Measurements from ENCODE around the gene RAMACL.

The RAMACL gene

DNA sequence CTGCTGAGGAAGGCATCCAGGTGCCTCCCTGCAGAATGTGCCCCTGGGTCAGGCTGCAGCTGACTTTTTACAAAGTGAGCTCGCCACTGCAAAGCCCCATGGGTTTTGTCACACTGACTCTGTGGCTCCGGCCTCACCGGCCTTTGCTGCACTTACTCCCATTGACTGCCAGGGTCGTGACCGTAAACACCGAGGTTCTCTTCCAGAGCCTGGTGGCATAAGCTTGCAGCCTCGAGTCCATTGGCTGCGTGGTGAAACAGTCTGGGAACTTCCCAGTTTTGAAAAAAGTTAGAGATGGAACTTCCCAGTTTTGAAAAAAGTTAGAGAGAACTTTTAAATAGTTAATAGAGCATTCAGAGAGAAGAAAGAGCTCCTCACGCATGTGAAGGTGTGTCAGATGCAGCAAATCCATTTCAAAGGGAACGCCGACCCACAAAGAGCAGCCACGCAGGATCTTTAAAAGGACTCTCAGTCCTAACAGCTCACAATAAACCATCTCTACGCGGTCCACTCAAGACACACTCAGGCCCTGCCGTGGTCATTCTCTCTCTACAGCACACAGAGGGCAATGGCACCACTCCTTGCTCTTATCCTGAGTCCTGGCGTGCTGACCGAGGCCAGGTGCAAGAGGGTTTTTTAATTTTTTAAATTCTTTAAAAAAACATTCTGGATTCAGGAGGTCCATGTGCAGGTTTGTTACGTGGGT lies 12.8 kb downstream of the RAMACL start:
- DNase-seq: no peak

DNA sequence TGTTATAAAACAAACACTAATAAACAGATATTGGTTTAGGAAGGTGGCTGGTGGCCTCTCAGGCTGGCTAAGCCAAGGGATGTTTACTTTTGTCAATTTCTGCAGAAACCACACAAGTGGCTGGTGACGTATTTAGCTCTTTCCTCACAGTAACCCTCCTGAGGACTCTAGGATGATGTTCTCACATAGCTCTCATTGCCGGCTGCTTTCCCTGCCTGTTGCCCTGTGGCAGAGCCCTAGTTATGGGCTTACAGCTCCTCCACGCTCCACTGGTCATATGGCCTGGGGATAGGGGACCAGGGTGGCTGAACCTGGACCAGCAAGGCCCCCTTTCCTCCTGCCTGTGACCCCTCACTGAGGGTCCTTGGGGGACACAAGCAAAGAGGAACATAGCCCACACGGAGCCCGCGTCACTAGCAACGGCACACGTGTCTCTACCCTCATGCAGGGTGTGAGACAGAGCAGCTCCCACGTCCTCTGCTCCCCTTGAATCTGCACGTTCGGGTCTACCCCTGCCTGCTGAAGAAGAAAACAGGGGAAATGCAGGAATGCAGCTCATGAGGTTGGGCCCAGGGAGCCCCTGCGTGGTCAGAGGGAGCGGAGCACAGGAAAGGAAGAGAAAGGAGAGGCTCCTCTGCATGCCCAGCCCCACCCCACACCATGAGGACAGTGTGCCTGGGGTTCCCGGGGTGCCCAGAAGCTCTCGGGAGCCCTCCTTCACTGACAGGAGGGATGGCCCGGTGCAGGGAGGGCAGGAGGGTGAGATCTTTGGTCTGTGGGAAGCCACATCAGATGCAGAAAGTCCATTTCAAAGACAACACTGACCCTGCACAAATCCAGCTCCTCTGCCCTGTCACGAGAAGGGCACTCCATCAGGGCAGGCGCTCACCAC lies 13.9 kb downstream of the RAMACL start:
- peak; percentile 23 for DNase-seq

DNA sequence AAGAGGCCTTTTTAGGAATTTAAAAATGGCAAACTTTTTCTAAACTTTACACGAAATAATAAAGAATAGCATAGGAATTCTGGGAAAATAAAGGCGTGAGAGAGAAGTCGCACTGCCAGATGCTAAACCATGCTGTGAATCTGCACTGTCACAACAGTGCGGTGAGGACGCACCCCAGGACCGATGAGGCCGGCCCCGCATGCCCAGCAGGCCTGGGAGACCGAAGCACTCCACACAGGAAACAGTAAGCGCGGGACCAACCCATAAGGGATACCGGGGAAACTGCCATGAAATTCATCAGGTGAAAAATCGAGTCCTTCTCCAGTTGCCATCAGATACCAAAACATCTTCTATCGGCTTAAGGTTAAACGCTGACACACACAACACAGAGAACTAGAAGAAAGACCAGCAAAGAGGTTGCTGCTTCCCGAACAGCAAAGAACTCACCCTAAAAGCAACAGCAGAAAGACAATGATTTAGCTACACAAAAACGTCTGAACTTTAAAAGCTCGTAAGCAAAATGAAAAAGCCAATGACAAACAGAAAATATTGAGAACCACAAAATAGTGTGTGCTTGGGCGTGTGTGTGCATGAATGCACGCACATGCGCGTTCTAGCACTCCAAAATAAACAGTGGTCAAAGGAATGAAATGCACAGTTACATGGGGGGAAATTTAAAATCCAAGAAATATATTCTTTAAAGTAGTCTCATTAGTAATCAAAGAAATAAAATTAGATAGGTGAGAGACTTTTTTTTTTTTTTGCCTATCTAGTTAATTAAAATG lies 15.4 kb downstream of the RAMACL start:
- no peak for DNase-seq

DNA sequence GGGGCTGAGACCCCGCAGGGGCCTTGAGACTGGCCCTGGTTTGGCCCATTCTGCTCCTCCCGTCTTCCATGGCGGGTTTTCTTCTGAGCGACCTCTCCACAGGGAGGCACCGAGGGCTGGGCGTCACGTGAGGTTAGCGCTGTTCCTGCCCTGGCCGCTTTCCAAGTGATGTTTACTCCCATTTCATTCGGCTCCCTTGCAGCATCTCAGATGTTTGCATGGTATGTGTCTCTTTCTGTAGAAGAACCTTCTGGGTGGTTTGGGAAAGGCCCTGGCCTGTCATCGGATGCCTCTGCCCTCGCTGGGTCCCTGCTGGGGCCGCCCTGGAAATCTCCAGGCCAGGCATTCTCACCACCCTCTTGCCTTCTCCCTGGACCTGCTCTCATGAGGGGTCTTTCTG lies 17.3 kb downstream of the RAMACL start:
- no peak for DNase-seq

DNA sequence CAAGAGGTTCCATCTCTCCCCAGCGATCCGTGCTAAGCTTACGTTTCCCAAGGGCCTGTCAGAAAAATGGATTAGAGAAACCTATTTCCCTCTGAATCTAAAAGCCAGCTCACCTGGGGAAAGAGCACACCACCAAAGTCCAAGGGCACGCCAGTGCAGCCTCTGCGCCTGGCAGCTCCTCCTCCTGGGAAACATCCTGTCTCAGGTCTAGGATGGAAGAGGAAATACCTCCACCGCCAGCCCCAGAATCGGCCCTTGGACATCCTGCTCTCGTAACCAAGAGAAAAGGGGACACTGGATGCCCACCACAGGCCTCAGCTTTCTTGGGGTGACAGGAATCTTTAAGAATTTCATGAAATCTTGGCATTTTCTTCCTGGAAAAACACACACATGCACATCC lies 18.7 kb downstream of the RAMACL start:
- no peak for DNase-seq

DNA sequence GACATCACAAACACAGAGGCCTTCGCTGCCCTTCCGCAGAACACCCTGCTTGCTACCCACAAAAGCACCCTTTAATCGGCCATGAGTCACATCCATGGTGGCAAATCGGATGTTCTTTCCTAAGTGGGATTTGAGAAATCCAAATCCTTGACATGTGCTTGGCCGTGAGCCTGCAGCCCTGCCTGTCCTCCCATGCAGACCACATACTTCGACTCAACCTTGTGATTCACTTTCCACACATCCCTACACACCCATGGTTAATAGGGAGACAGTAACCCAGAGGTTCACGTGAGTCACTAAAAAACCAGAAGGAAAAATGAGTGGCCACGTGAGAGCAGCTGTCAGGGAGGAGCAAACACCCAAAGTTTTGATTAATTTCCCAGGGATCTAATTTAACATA lies 19.4 kb downstream of the RAMACL start:
- peak; percentile 97 for DNase-seq

DNA sequence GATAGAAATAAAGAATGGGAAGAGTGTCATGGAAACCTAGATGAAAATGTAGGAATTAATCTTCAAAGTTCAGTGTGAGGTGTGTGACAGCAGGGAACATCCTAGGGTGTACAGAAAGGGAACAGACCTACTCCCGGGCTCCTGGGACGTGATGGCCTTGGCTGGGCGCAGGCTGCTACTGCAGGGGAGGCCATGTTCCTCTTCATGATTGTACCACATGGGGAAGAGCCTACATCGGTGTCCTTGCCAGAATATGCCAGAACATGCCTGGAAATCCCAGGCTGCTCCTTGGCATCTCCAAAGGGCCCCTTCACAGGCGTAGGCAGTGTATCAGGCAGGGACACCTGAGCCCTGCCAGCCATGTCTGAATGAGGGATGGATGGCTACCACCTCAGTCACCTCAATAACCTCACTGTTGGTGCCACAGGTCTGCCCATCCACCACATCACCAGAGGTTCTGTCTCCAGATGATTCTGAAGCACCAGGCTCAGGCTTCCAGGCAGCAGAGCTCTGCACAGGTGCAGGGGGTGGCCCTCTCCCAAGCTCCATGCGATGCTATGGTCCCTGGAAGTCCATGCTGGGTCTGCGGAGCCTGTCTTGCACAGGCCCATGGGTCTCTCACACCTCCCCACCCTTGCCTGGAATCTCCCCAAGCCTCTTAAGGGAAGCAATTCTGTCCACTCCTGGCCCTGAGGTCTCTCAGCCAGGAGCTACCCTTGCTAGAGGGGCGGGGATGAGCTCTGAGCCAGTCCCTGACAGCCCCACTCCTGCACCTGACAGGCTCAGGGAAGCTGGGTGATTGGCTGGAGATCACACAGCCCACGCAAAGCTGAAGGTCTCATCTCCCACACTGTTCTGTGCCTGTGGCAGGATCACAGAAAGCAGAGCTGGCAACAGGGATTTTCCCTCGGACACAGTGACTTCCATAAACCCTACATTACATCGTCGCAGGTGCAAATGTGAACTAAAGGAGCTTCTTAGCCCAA lies 20.2 kb downstream of the RAMACL start:
- DNase-seq: no peak

DNA sequence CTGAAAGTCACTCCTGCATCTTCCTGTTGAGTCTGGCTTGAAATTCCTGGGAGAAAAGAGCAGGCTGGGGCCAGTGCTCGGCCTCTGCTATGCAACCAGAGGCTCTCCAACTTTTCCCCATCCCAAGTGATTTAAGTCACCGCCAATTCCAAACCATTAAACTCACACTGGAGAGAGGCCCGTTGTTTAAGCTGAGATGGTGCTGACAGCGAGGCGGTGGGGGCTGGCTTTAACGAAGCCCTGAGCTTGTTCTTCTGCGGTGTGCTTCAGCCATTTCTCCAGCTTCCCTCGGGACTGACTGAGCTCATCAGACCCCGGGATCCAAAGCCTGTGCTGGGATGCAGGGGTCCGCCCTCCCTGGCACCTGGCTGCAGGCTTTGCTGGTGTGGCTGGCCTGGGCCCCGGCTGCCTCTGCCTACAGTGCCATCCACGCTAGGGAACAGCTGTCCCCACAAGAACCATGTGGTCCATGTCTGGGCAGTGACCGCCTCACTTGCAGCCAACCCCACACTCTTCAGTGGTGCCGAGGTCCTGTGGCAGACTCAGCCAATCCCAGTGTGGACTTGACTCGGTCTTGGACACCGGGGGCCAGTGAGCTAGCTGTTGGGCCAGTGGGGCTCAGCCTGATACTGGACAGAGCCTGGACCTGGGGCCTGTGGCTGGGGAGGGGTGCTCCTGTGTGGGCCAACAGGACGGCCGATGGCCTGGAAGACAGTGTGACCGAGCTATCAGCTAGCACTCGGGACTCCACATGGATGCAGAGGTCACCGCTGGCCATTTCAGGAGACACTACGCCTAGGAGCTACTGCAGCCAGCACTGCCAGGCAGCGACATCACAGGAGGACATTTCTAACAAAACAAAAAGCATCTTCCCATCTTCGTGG lies 21.2 kb downstream of the RAMACL start:
- DNase-seq: no peak

DNA sequence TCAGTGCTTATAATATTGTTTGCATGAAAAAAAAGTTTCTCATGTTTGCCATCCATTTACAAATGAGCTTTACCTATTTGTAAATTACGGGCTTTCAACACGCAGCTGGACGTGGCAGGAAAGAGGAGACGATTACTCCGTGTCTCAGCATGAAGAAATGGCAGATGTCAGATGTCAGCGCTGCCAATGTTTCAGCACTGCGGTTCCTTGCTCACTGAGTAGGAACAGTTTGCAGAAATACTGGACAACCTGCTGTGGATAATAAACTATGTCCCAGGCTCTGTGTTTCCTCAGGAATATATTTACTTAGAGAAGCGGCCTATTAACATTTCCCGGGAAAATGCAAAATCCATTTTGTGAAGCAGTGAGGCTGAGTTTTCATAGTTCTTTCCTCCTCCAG lies 22.7 kb downstream of the RAMACL start:
- DNase-seq: no peak

DNA sequence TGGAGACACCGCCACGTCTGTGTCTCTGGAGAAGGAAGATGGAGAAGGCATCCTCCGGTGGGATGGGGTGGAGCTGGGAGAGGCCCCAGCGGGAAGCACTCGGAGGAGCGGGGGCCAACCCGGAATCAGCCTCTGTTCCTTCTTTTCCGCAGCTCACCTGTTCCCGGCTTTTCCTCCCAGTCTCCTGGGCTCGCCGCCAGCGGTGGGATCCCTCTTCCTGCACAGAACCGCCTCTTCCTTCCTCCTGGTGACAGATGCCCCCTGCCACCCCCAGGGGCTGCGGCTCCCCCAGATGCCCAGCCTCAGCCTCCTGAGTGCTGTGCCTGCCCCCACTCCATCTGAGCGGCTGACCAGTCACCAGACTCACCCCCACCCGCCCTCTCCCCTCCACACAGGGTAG lies 23.3 kb downstream of the RAMACL start:
- no peak for DNase-seq

DNA sequence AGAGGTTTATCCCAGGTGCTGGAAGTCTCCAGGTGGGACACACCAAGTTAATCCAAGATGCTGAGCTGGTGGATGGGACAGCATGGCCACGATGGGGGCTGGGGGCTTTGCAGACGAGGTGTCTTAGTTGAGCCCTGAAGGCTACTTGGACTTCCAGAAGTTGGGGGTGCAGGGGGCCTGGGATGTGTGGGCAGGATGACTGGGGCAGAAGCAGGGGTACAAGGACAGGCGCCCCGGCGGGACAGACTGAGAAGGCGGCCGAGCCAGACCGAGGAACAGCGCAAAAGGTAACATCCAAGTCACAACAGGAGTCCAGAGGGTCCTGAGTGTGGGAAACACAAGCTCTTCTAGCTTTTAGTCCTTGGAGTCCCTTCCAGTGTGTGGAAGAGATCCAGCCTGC lies 23.8 kb downstream of the RAMACL start:
- no peak for DNase-seq

DNA sequence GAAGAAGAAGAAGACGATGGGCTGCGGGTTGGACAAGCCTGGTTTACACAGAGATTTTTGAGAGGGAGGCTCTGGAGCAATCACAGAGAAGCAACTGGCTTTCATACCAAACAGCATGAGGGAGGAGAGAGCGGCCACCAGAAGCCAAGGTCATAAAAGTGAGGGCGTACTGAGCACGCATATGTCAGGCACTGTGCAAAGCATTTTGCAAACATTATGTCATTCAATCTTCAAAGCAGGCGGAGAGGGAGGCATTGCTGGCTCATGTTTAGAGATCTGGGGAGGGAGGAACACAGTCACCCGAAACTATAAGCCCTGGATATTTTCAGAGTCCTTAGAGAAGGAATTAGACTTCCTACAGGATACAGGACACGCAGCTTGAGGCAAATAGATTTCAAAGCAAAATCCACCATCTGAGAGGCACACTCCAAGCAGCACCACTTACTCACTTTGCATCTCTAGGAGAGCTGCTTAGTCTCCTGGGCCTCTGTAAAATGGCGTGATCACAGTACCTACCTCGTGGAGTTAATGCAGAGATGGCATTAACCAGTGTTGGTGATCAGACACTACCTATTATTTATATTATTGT lies 24.6 kb downstream of the RAMACL start:
- DNase-seq: peak; percentile 50

DNA sequence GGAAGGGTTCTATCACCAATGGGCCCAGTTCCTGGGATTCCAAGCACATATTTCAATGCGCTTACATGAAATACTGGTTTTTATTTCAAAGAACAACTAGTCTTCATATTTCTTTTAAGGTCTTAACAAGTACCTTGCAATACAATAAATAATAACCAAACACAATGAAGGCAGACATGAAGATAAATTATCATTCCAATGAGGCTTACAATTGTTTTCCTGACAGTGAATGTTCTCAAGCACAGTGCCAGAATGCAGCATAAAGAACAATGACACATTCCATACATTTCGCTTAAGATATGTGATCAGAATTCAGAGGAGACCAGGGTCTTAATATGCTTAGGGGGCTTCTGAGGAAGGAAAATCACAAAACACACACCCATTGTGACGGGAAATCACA lies 26.3 kb downstream of the RAMACL start:
- DNase-seq: no peak

DNA sequence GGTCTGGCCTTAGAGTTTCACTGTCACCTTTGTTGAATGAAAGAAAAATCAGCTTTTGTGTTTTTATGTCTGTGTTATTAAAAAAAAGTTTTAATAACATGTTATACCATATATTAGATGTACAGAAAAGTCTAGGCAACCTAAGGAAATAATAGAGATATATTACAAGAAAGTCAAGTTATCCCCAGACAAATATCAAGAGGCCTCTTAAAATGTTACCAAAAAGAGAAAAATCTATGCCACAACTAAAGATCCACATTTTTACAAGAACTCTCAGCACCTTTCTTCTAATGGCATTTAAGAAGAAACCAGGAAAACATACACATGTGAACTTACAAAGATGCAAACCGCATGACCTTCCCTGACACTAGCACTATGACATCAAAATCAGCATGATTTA lies 26.8 kb downstream of the RAMACL start:
- no peak for DNase-seq

DNA sequence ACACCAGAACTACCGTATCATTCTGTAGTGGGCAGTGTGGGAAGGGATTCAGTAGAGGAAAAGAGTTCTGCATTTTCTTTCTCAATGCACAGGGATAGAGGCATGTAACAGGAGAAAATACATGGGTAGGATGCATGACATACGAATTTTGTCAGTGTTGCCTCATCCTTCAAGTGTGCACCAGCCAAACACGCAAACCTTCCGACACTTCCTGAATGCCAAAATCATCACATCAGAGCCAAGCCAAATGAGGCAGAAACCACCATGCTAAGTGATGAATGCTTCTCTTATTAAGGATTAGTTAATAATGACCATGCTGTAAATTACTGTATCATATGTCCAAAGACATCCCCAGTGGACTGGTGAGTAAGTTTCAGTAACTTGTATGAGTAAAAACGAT lies 27.3 kb downstream of the RAMACL start:
- peak; percentile 26 for DNase-seq

DNA sequence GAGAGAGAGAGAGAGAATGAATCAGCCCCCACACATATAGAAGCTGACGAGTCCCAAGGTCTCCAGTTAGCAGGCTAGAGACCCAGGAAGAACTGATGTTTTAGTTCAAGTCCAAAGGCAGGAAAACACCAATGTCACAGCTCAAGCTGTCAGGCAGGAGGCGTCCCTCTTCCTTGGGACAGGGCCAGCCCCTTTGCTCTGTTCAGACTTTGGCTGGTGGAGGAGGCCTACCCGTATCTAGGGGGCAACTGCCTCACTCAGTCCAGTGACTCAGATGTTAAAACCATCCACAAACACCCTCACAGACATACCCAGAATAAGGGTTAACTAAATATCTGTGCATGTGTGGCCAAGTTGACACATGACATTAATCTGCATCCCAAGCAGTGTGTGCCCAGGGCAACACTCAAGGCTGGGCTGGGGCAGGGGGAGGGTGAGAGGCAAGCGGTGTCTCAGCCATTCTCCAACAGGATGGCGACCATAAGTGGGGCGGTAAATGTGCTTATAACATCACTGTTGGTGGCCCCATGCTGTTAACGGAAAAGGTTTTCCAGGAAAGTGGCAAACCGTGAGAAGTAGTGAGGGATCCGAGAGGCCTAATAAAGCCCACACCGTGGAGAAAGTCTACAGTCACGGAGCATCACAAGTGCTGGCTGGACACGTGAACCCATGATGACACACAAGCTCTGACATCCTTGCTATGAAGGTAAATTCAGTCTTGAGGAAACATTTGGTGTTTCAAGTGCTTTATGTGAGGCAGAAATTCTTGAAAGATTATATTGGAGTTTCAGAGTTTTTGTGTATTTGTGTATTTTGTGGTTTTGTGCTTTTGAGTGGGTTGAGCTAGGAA lies 28.1 kb downstream of the RAMACL start:
- no peak for DNase-seq

DNA sequence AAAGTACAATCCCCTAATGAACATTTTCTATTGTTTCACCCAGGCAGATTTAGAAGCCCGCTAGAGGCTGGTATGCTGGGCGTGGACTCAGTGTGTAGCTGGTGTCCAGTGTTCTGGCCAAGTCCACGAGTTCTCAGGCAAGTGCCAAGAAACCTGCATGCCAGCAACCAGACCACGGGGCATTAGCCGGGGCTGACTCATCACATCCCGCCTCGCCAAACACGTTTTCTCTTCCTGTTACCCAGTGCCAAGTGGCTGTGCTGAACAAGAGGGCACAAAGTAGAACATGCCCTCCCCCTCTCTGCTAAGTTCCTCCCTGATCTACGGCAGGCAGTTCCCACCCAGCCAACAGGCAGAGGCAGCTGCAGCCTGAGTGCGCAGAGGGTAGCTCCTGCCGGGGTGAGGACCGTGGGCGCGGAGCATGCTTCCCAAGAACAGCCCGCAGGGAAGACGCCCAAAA lies 29.6 kb downstream of the RAMACL start:
- peak; percentile 87 for DNase-seq

DNA sequence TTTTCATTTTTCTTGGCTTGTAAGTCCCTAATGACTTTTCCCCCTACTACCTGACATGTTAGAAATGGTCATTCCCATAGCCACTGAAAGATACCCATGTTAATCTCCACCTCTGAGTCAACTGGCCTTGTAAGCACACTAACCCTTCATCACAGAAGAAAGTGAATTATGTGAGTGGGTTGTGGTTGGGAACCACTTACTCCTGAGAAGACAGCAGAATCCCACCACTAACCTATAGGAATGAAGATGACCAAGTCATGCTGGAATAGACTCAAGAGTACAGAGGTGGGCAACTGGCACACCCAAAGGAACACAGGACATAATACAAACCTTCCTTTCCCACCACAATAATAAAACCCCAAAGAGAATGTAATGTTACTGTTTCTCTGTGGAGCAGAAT lies 30.1 kb downstream of the RAMACL start:
- no peak for DNase-seq

DNA sequence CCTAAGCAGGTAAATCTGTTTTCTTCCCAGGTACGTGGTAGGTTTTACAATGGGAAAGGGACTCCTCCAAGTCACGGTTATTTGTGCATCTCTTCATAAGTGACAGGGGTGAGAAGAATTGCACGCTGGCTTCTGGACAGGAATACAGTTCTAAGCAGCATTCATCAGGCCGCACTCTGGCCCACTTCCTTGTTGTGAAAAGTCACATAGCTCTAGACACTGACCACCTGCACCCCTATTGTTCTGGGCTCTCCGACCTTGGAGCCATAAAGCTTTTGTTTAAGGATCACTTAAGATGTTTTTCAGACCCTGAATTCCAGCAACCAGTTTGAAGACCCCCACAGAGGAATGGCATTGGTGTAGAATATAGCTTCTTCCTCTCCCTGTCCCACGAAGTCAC lies 31.4 kb downstream of the RAMACL start:
- no peak for DNase-seq

DNA sequence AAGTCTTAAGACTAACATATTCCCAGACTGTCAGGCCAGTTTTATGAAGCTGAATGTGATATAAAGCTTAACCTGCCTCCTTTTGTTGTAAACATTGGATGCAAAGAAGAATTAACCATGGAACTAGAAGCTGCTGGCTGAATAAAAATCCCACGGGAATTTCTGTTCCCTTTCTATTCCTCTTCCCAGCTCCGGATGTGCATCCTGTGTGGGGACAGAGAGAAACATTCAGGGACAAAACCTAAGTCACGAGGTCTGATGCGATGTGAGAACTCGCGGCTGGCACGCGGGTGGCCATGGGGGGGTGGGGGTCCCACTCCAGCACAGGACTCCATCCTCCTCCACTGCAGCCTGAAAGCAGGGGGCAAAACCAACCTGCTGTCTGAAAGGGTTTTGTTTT lies 32.2 kb downstream of the RAMACL start:
- DNase-seq: peak; percentile 29

All from EL (cell line).